ENCODE results near the gene NKAIN2.
"Not testable (repeated sequence)": the region's sequence is repeated elsewhere in the genome, so short reads cannot be mapped to it uniquely, and the experiment has no call there.

Gene NKAIN2

GRCh38 chr6:124007266-124007665, 203.6 kb downstream of the NKAIN2 start:
- intact Hi-C loops (cut with DNase I; ENCODE audit: low total_unique reads): no loop called here
- no peaks in the 10 kb centered on the region for H3K27me3 ChIP-seq
- TF ChIP-seq CTCF (IDR thresholded peaks at IDR 0.05): no peak

GRCh38 chr6:124008000-124008987, 204.6 kb downstream of the NKAIN2 start:
- H3K4me1 ChIP-seq: no peaks in the 10 kb centered on the region
- H3K27me3 ChIP-seq: no peaks in the 10 kb centered on the region
- H3K9me3 ChIP-seq: no peaks in the 10 kb centered on the region
- intact Hi-C loops (cut with DNase I; ENCODE audit: low total_unique reads): no loop called here
- H3K36me3 ChIP-seq: no peaks in the 10 kb centered on the region
- H3K27ac ChIP-seq: no peak overlapping the region
- DNase-seq: no peak
- no peak for TF ChIP-seq CTCF (IDR thresholded peaks at IDR 0.05)
- no peak overlapping the region for H3K4me3 ChIP-seq

More at GRCh38 chr6:124007266-124007665, 203.6 kb downstream of the NKAIN2 start:
- no peaks in the 10 kb centered on the region for H3K9me3 ChIP-seq
- no peak for DNase-seq
- H3K4me3 ChIP-seq: no peak overlapping the region
- H3K4me1 ChIP-seq: peaks cover 0 to 8% (median 2%) of the 10 kb centered on the region in 4 donors
- H3K27ac ChIP-seq: no peak overlapping the region
- H3K36me3 ChIP-seq: no peaks in the 10 kb centered on the region

- H3K9me3 ChIP-seq: no peaks in the 10 kb centered on the region
- no peaks in the 10 kb centered on the region for H3K4me1 ChIP-seq
- intact Hi-C loops (cut with DNase I; ENCODE audit: low total_unique reads): no loop called here
- no peak overlapping the region for H3K27ac ChIP-seq
- no peaks in the 10 kb centered on the region for H3K36me3 ChIP-seq
- H3K27me3 ChIP-seq: no peaks in the 10 kb centered on the region
- no peak overlapping the region for H3K4me3 ChIP-seq
- DNase-seq: no peak
- no peak for TF ChIP-seq CTCF (IDR thresholded peaks at IDR 0.05)
Measured at GRCh38 chr6:124008988-124009765, 205.5 kb downstream of the NKAIN2 start.

GRCh38 chr6:124010574-124010973, 206.9 kb downstream of the NKAIN2 start:
- Histone ChIP-seq H3K36me3 (no peaks in the 10 kb centered on the region), H3K27me3 (no peaks in the 10 kb centered on the region), H3K27ac (no peak overlapping the region), H3K9me3 (no peaks in the 10 kb centered on the region), H3K4me1 (no peaks in the 10 kb centered on the region), H3K4me3 (no peak overlapping the region)
- intact Hi-C loops (cut with DNase I; ENCODE audit: low total_unique reads): no loop called here
- no peak for TF ChIP-seq CTCF (IDR thresholded peaks at IDR 0.05)
- no peak for DNase-seq

GRCh38 chr6:124011180-124011579, 207.5 kb downstream of the NKAIN2 start:
- no peak for DNase-seq
- Histone ChIP-seq H3K36me3 (no peaks in the 10 kb centered on the region), H3K27ac (no peak overlapping the region), H3K4me3 (no peak overlapping the region), H3K9me3 (no peaks in the 10 kb centered on the region), H3K4me1 (no peaks in the 10 kb centered on the region), H3K27me3 (no peaks in the 10 kb centered on the region)
- no peak for TF ChIP-seq CTCF (IDR thresholded peaks at IDR 0.05)
- intact Hi-C loops (cut with DNase I; ENCODE audit: low total_unique reads): no loop called here

- H3K4me1 ChIP-seq; H3K27me3 ChIP-seq; H3K9me3 ChIP-seq; intact Hi-C loops (cut with DNase I; ENCODE audit: low total_unique reads); H3K36me3 ChIP-seq; H3K4me3 ChIP-seq; DNase-seq; H3K27ac ChIP-seq: not testable (repeated sequence)
Measured at GRCh38 chr6:124022051-124022450, 218.4 kb downstream of the NKAIN2 start.

Data from tibial artery (tissue), 4 donors.